ENCODE measurements around the gene ARVCF.

Gene ARVCF

GRCh38 chr22:19969141-19969928, 47.3 kb downstream of the ARVCF start:
- no peaks in the 10 kb centered on the region for H3K4me1 ChIP-seq (ENCODE audit: control insufficient read depth in 1 of 2, insufficient read depth in 2 of 2, low read length in 2 of 2)
- H4K8ac ChIP-seq (ENCODE audit: low read depth, low read length), result no peak overlapping the region
- H3K9me3 ChIP-seq (ENCODE audit: insufficient read depth, low read depth, low read length), result no peaks in the 10 kb centered on the region
- no peak overlapping the region for H3K4me3 ChIP-seq (ENCODE audit: low read depth, low read length)
- DNase-seq, result no peak
- no peak overlapping the region for H2AK5ac ChIP-seq (ENCODE audit: low read length)
- no peak overlapping the region for H3K18ac ChIP-seq (ENCODE audit: low read length)
- no peak overlapping the region for H3K4ac ChIP-seq (ENCODE audit: low read depth, low read length)
- H4K12ac ChIP-seq (ENCODE audit: low read depth, low read length), result no peak overlapping the region
- H3K27me3 ChIP-seq (ENCODE audit: insufficient read depth, low read length), result no peaks in the 10 kb centered on the region
- H2BK5ac ChIP-seq (ENCODE audit: low read depth, low read length, poor library complexity), result no peak overlapping the region
- H4K91ac ChIP-seq (ENCODE audit: low read depth, low read length), result no peak overlapping the region
- H2BK12ac ChIP-seq (ENCODE audit: low read length), result no peak overlapping the region
- H2BK120ac ChIP-seq (ENCODE audit: insufficient read depth, low read length, poor library complexity), result no peak overlapping the region
- H2AFZ ChIP-seq (ENCODE audit: insufficient read depth, low read length, poor library complexity), result no peak overlapping the region
- H3K14ac ChIP-seq (ENCODE audit: low read length), result no peak overlapping the region
- H3K9ac ChIP-seq (ENCODE audit: low read length), result no peak overlapping the region
- peaks cover 5 to 10% of the 10 kb centered on the region in 2 experiments for H3K36me3 ChIP-seq (ENCODE audit: control insufficient read depth in 1 of 2, insufficient read depth in 2 of 2, low read length in 2 of 2)
- WGBS (ENCODE audit: extremely low coverage, insufficient coverage, insufficient read length), result no CpG with 5 or more reads among the region's 11 CpGs
- H3K4me2 ChIP-seq (ENCODE audit: low read length), result no peak overlapping the region
- H3K27ac ChIP-seq (ENCODE audit: low read depth, low read length), result no peak overlapping the region
- H3K23ac ChIP-seq (ENCODE audit: low read length), result no peak overlapping the region
- H3K79me2 ChIP-seq (ENCODE audit: control insufficient read depth, insufficient read depth, low read length, poor library complexity), result no peaks in the 10 kb centered on the region
- no peaks in the 10 kb centered on the region for H3K79me1 ChIP-seq (ENCODE audit: low read length)

- no peak overlapping the region for H3K4me2 ChIP-seq (ENCODE audit: low read length)
- peaks cover 4% of the 10 kb centered on the region for H3K79me1 ChIP-seq (ENCODE audit: low read length)
- H4K91ac ChIP-seq (ENCODE audit: low read depth, low read length), result no peak overlapping the region
- H2BK12ac ChIP-seq (ENCODE audit: low read length), result no peak overlapping the region
- no peak overlapping the region for H3K18ac ChIP-seq (ENCODE audit: low read length)
- no peak overlapping the region for H4K8ac ChIP-seq (ENCODE audit: low read depth, low read length)
- H3K9me3 ChIP-seq (ENCODE audit: insufficient read depth, low read depth, low read length), result no peaks in the 10 kb centered on the region
- no peak for DNase-seq
- peaks cover 4 to 7% of the 10 kb centered on the region in 2 experiments for H3K4me1 ChIP-seq (ENCODE audit: control insufficient read depth in 1 of 2, insufficient read depth in 2 of 2, low read length in 2 of 2)
- H3K36me3 ChIP-seq (ENCODE audit: control insufficient read depth in 1 of 2, insufficient read depth in 2 of 2, low read length in 2 of 2), result peaks cover 5 to 10% of the 10 kb centered on the region in 2 experiments
- H2AK5ac ChIP-seq (ENCODE audit: low read length), result no peak overlapping the region
- peaks cover 3% of the 10 kb centered on the region for H3K79me2 ChIP-seq (ENCODE audit: control insufficient read depth, insufficient read depth, low read length, poor library complexity)
- H3K27ac ChIP-seq (ENCODE audit: low read depth, low read length), result no peak overlapping the region
- no peak overlapping the region for H3K4me3 ChIP-seq (ENCODE audit: low read depth, low read length)
- no peaks in the 10 kb centered on the region for H3K27me3 ChIP-seq (ENCODE audit: insufficient read depth, low read length)
- no peak overlapping the region for H3K14ac ChIP-seq (ENCODE audit: low read length)
- H3K4ac ChIP-seq (ENCODE audit: low read depth, low read length), result no peak overlapping the region
- H2AFZ ChIP-seq (ENCODE audit: insufficient read depth, low read length, poor library complexity), result no peak overlapping the region
- no peak overlapping the region for H4K12ac ChIP-seq (ENCODE audit: low read depth, low read length)
- no CpG with 5 or more reads among the region's 18 CpGs for WGBS (ENCODE audit: extremely low coverage, insufficient coverage, insufficient read length)
- H3K23ac ChIP-seq (ENCODE audit: low read length), result no peak overlapping the region
- H2BK5ac ChIP-seq (ENCODE audit: low read depth, low read length, poor library complexity), result no peak overlapping the region
- no peak overlapping the region for H3K9ac ChIP-seq (ENCODE audit: low read length)
- H2BK120ac ChIP-seq (ENCODE audit: insufficient read depth, low read length, poor library complexity), result no peak overlapping the region
Observed at GRCh38 chr22:19968450-19968891, 48.2 kb downstream of the ARVCF start.

- WGBS (ENCODE audit: extremely low coverage, insufficient coverage, insufficient read length), result no CpG with 5 or more reads among the region's 7 CpGs
- no peak overlapping the region for H3K27ac ChIP-seq (ENCODE audit: low read depth, low read length)
- no peak overlapping the region for H2BK120ac ChIP-seq (ENCODE audit: insufficient read depth, low read length, poor library complexity)
- H2AFZ ChIP-seq (ENCODE audit: insufficient read depth, low read length, poor library complexity), result no peak overlapping the region
- H3K4me3 ChIP-seq (ENCODE audit: low read depth, low read length), result no peak overlapping the region
- H3K18ac ChIP-seq (ENCODE audit: low read length), result no peak overlapping the region
- H2AK5ac ChIP-seq (ENCODE audit: low read length), result no peak overlapping the region
- no peak overlapping the region for H4K12ac ChIP-seq (ENCODE audit: low read depth, low read length)
- H3K4me1 ChIP-seq (ENCODE audit: control insufficient read depth in 1 of 2, insufficient read depth in 2 of 2, low read length in 2 of 2), result peaks cover 7 to 11% of the 10 kb centered on the region in 2 experiments
- H3K9me3 ChIP-seq (ENCODE audit: insufficient read depth, low read depth, low read length), result no peaks in the 10 kb centered on the region
- H3K23ac ChIP-seq (ENCODE audit: low read length), result no peak overlapping the region
- H3K79me1 ChIP-seq (ENCODE audit: low read length), result peaks cover 8% of the 10 kb centered on the region
- no peak overlapping the region for H4K91ac ChIP-seq (ENCODE audit: low read depth, low read length)
- H3K36me3 ChIP-seq (ENCODE audit: control insufficient read depth in 1 of 2, insufficient read depth in 2 of 2, low read length in 2 of 2), result peaks cover 5 to 10% of the 10 kb centered on the region in 2 experiments
- no peak overlapping the region for H4K8ac ChIP-seq (ENCODE audit: low read depth, low read length)
- no peak overlapping the region for H2BK12ac ChIP-seq (ENCODE audit: low read length)
- no peak overlapping the region for H3K4ac ChIP-seq (ENCODE audit: low read depth, low read length)
- DNase-seq, result no peak
- no peaks in the 10 kb centered on the region for H3K27me3 ChIP-seq (ENCODE audit: insufficient read depth, low read length)
- H3K9ac ChIP-seq (ENCODE audit: low read length), result no peak overlapping the region
- peaks cover 5% of the 10 kb centered on the region for H3K79me2 ChIP-seq (ENCODE audit: control insufficient read depth, insufficient read depth, low read length, poor library complexity)
- H3K4me2 ChIP-seq (ENCODE audit: low read length), result no peak overlapping the region
- H2BK5ac ChIP-seq (ENCODE audit: low read depth, low read length, poor library complexity), result no peak overlapping the region
- no peak overlapping the region for H3K14ac ChIP-seq (ENCODE audit: low read length)
Observed at GRCh38 chr22:19967850-19968449, 48.7 kb downstream of the ARVCF start.

- no peak overlapping the region for H3K4me2 ChIP-seq (ENCODE audit: low read length)
- no peak overlapping the region for H2AK5ac ChIP-seq (ENCODE audit: low read length)
- peaks cover 15 to 18% of the 10 kb centered on the region in 2 experiments for H3K4me1 ChIP-seq (ENCODE audit: control insufficient read depth in 1 of 2, insufficient read depth in 2 of 2, low read length in 2 of 2)
- no peaks in the 10 kb centered on the region for H3K9me3 ChIP-seq (ENCODE audit: insufficient read depth, low read depth, low read length)
- H3K4me3 ChIP-seq (ENCODE audit: low read depth, low read length), result no peak overlapping the region
- H3K79me1 ChIP-seq (ENCODE audit: low read length), result peaks cover 11% of the 10 kb centered on the region
- H3K14ac ChIP-seq (ENCODE audit: low read length), result no peak overlapping the region
- H3K4ac ChIP-seq (ENCODE audit: low read depth, low read length), result no peak overlapping the region
- DNase-seq, result no peak
- no CpG with 5 or more reads among the region's 20 CpGs for WGBS (ENCODE audit: extremely low coverage, insufficient coverage, insufficient read length)
- H2BK120ac ChIP-seq (ENCODE audit: insufficient read depth, low read length, poor library complexity), result no peak overlapping the region
- no peak overlapping the region for H3K27ac ChIP-seq (ENCODE audit: low read depth, low read length)
- no peak overlapping the region for H4K8ac ChIP-seq (ENCODE audit: low read depth, low read length)
- H4K12ac ChIP-seq (ENCODE audit: low read depth, low read length), result no peak overlapping the region
- no peak overlapping the region for H3K9ac ChIP-seq (ENCODE audit: low read length)
- H2AFZ ChIP-seq (ENCODE audit: insufficient read depth, low read length, poor library complexity), result no peak overlapping the region
- H3K18ac ChIP-seq (ENCODE audit: low read length), result no peak overlapping the region
- no peak overlapping the region for H2BK5ac ChIP-seq (ENCODE audit: low read depth, low read length, poor library complexity)
- H3K36me3 ChIP-seq (ENCODE audit: control insufficient read depth in 1 of 2, insufficient read depth in 2 of 2, low read length in 2 of 2), result peaks cover 5 to 10% of the 10 kb centered on the region in 2 experiments
- peaks cover 5% of the 10 kb centered on the region for H3K79me2 ChIP-seq (ENCODE audit: control insufficient read depth, insufficient read depth, low read length, poor library complexity)
- no peak overlapping the region for H3K23ac ChIP-seq (ENCODE audit: low read length)
- H4K91ac ChIP-seq (ENCODE audit: low read depth, low read length), result no peak overlapping the region
- no peak overlapping the region for H2BK12ac ChIP-seq (ENCODE audit: low read length)
- H3K27me3 ChIP-seq (ENCODE audit: insufficient read depth, low read length), result no peaks in the 10 kb centered on the region
Observed at GRCh38 chr22:19966908-19967750, 49.5 kb downstream of the ARVCF start.
